DND-41 (cell line): ENCODE measurements around the gene AMPD3.

Source experiments
- ATAC-seq: fragments of 200-7000 bp; cut with Tn5 transposase; 3 replicates; pipeline ENCODE4 v1.9.1; 2021; ENCODE audit warnings: low read depth; ENCODE audit not compliant: insufficient read depth
- DNase-seq: peaks from one replicate; pipeline ENCODE4 v3.0.0-alpha.2; 2020
- H2AFZ ChIP-seq: 2 replicates; pipeline ENCODE4 v1.6.0; 2012; ENCODE audit warnings: low read depth, low read length
- H3K27ac ChIP-seq: 2 replicates; pipeline ENCODE4 v1.5.1; 2012; ENCODE audit warnings: low read length, inconsistent platforms
- H3K27me3 ChIP-seq: fragments of 200-600 bp; sonication (generic); 2 replicates; pipeline ENCODE4 v1.6.0; 2012; ENCODE audit warnings: low read length, mild to moderate bottlenecking, inconsistent platforms; ENCODE audit not compliant: insufficient read depth, poor library complexity
- H3K36me3 ChIP-seq: 2 replicates; pipeline ENCODE4 v1.5.1; 2012; ENCODE audit warnings: low read length, inconsistent platforms; ENCODE audit not compliant: insufficient read depth
- H3K4me1 ChIP-seq: 2 replicates; pipeline ENCODE4 v1.5.1; 2012; ENCODE audit warnings: mild to moderate bottlenecking, low read length; ENCODE audit not compliant: insufficient read depth
- H3K4me2 ChIP-seq: 2 replicates; pipeline ENCODE4 v1.6.0; 2012; ENCODE audit warnings: mild to moderate bottlenecking, moderate library complexity, low read length, inconsistent platforms; ENCODE audit not compliant: insufficient read depth
- H3K4me3 ChIP-seq, 2 experiments: fragments of 200-600 bp in 1 of 2; shearing (Covaris generic) in 1 of 2; 2 replicates each; pipeline ENCODE4 v1.5.1; 2012 to 2016; ENCODE audit warnings: inconsistent platforms in 2 of 2, low read length in 2 of 2, mild to moderate bottlenecking in 2 of 2, low read depth in 1 of 2, moderate library complexity in 1 of 2
- H3K79me2 ChIP-seq: 2 replicates; pipeline ENCODE4 v1.6.0; 2012; ENCODE audit warnings: low read length, inconsistent platforms; ENCODE audit not compliant: insufficient read depth
- H3K9ac ChIP-seq: 2 replicates; pipeline ENCODE4 v1.6.0; 2012; ENCODE audit warnings: low read depth, mild to moderate bottlenecking, inconsistent platforms, low read length, moderate library complexity
- H3K9me3 ChIP-seq: 2 replicates; pipeline ENCODE4 v1.5.1; 2012; ENCODE audit warnings: low read length, moderate library complexity, mild to moderate bottlenecking, inconsistent platforms; ENCODE audit not compliant: insufficient read depth, severe bottlenecking
- H4K20me1 ChIP-seq: 2 replicates; pipeline ENCODE4 v1.6.0; 2012; ENCODE audit warnings: low read length; ENCODE audit not compliant: insufficient read depth
- CTCF ChIP-seq: IDR thresholded peaks from 2 replicates; pipeline ENCODE4 v1.5.1; 2012; ENCODE audit warnings: borderline replicate concordance, low read length, moderate library complexity, mild to moderate bottlenecking; ENCODE audit not compliant: poor library complexity, severe bottlenecking; ENCODE audit errors: extremely low read depth
- EZH2 ChIP-seq: IDR thresholded peaks from 3 replicates; pipeline ENCODE4 v1.6.1; 2012; ENCODE audit warnings: borderline replicate concordance, low read depth, mild to moderate bottlenecking, moderate library complexity, low read length, inconsistent platforms; ENCODE audit not compliant: severe bottlenecking

The AMPD3 gene

GRCh38 chr11:10441091-10441490, 14.0 kb upstream of the AMPD3 start:
- H3K27me3 ChIP-seq = no peaks in the 10 kb centered on the region
- no peak overlapping the region for H3K4me2 ChIP-seq
- TF ChIP-seq CTCF (no peak), EZH2 (no peak)
- DNase-seq (no peak), ATAC-seq (no peak)
- no peak overlapping the region for H3K27ac ChIP-seq
- H3K4me3 ChIP-seq = no peak overlapping the region
- no peak overlapping the region for H2AFZ ChIP-seq
- no peaks in the 10 kb centered on the region for H3K79me2 ChIP-seq
- H3K4me1 ChIP-seq = peaks cover 22% of the 10 kb centered on the region
- H3K9ac ChIP-seq = no peak overlapping the region
- H3K9me3 ChIP-seq = no peaks in the 10 kb centered on the region
- no peaks in the 10 kb centered on the region for H4K20me1 ChIP-seq
- H3K36me3 ChIP-seq = no peaks in the 10 kb centered on the region

GRCh38 chr11:10441652-10442503, 13.2 kb upstream of the AMPD3 start:
- DNase-seq = peak; percentile 35
- no peak overlapping the region for H3K27ac ChIP-seq
- no peaks in the 10 kb centered on the region for H3K27me3 ChIP-seq
- H3K4me1 ChIP-seq = peaks cover 22% of the 10 kb centered on the region
- H3K4me3 ChIP-seq = no peak overlapping the region
- no peaks in the 10 kb centered on the region for H4K20me1 ChIP-seq
- H3K9me3 ChIP-seq = no peaks in the 10 kb centered on the region
- H2AFZ ChIP-seq = no peak overlapping the region
- TF ChIP-seq EZH2 (no peak), CTCF (no peak)
- no peaks in the 10 kb centered on the region for H3K36me3 ChIP-seq
- no peak overlapping the region for H3K4me2 ChIP-seq
- H3K79me2 ChIP-seq = no peaks in the 10 kb centered on the region
- ATAC-seq = peak; percentile 88
- H3K9ac ChIP-seq = no peak overlapping the region

- DNase-seq (no peak), ATAC-seq (no peak)
- no peak for TF ChIP-seq EZH2
- TF ChIP-seq CTCF = no peak
- Histone ChIP-seq H3K9me3 (no peaks in the 10 kb centered on the region), H3K4me3 (no peak overlapping the region), H3K9ac (no peak overlapping the region), H3K4me2 (no peak overlapping the region), H3K36me3 (no peaks in the 10 kb centered on the region), H3K4me1 (peaks cover 22% of the 10 kb centered on the region), H3K27me3 (no peaks in the 10 kb centered on the region), H2AFZ (no peak overlapping the region), H3K27ac (no peak overlapping the region), H4K20me1 (no peaks in the 10 kb centered on the region), H3K79me2 (no peaks in the 10 kb centered on the region)
Observed at GRCh38 chr11:10443152-10443551, 11.9 kb upstream of the AMPD3 start.
